H1 (cell line): ENCODE data around the gene FAM240A. TPM values are rescaled to one million over a fixed set of nuclear protein-coding genes. Genes with fewer than 3 reads are reported as not detected.

ENCODE experiments used
- CTCF ChIA-PET: fragments of 300-600 bp; sonication (Branson Sonifier 250); formaldehyde crosslinking; loops from one replicate; lab custom pipeline; 2021; ENCODE audit not compliant: partially characterized antibody; lab: Charles Lee
- POLR2A ChIA-PET: fragments of 300-600 bp; sonication (Branson Sonifier 250); formaldehyde crosslinking; loops from one replicate; lab custom pipeline; 2021; ENCODE audit warnings: inconsistent platforms; ENCODE audit not compliant: partially characterized antibody; lab: Charles Lee
- DNase-seq, 2 experiments: peaks; one replicate each; pipeline versions ENCODE4 v3.0.0 to v3.0.0-alpha.2; 2010 to 2022; ENCODE audit warnings: low spot score in 2 of 2, low read depth in 1 of 2, mixed read lengths in 1 of 2
- FAIRE-seq: peaks from 2 replicates; lab custom pipeline; 2011; peaks lifted over from hg19 to GRCh38; lab: Jason Lieb, UNC
- H2AFZ ChIP-seq: 2 replicates; pipeline ENCODE4 v1.8.1; 2012; ENCODE audit warnings: low read length, inconsistent platforms
- H2AK5ac ChIP-seq: 2 replicates; pipeline ENCODE4 v1.6.1; 2013; ENCODE audit warnings: low read depth, low read length
- H2BK120ac ChIP-seq: replicated peaks from 2 replicates; pipeline ENCODE3; 2013; ENCODE audit warnings: low read depth, low read length, inconsistent platforms
- H2BK12ac ChIP-seq: 2 replicates; pipeline ENCODE4 v1.6.1; 2013; ENCODE audit warnings: low read depth, low read length
- H2BK15ac ChIP-seq: 2 replicates; pipeline ENCODE4 v1.6.1; 2013; ENCODE audit warnings: low read length
- H2BK20ac ChIP-seq: 2 replicates; pipeline ENCODE4 v1.6.1; 2013; ENCODE audit warnings: low read length
- H2BK5ac ChIP-seq: 2 replicates; pipeline ENCODE4 v1.6.1; 2013; ENCODE audit warnings: low read depth, low read length
- H3K14ac ChIP-seq: 2 replicates; pipeline ENCODE4 v1.6.1; 2013; ENCODE audit warnings: inconsistent platforms; ENCODE audit not compliant: insufficient read length
- H3K18ac ChIP-seq: 2 replicates; pipeline ENCODE4 v1.6.1; 2013; ENCODE audit warnings: low read length; ENCODE audit errors: extremely low read depth
- H3K23ac ChIP-seq: 2 replicates; pipeline ENCODE4 v1.6.1; 2013; ENCODE audit warnings: inconsistent platforms; ENCODE audit not compliant: insufficient read length
- H3K23me2 ChIP-seq: 2 replicates; pipeline ENCODE4 v1.6.1; 2013; ENCODE audit warnings: low read depth, low read length
- H3K27ac ChIP-seq: 2 replicates; pipeline ENCODE4 v1.6.1; 2011; ENCODE audit warnings: low read depth, low read length, inconsistent platforms
- H3K27me3 ChIP-seq, 4 experiments: replicated peaks in 1 of 4; 1 replicate in 1 of 4; 2 replicates in 3 of 4; pipeline versions ENCODE4 v1.6.1 to v1.8.1; 2011 to 2013; ENCODE audit warnings: low read length in 3 of 4, mild to moderate bottlenecking in 3 of 4, inconsistent platforms in 2 of 4, mixed read lengths in 2 of 4, moderate library complexity in 1 of 4; ENCODE audit not compliant: control insufficient read depth in 3 of 4, insufficient read depth in 3 of 4; ENCODE audit errors: extremely low read depth in 1 of 4
- H3K36me3 ChIP-seq, 4 experiments: 2 replicates each; pipeline versions ENCODE4 v1.6.1 to v1.8.1; 2011 to 2013; ENCODE audit warnings: mild to moderate bottlenecking in 4 of 4, low read length in 3 of 4, moderate library complexity in 2 of 4, control low read depth in 1 of 4, inconsistent platforms in 1 of 4; ENCODE audit not compliant: insufficient read depth in 4 of 4, control insufficient read depth in 2 of 4
- H3K4ac ChIP-seq: replicated peaks from 2 replicates; pipeline ENCODE3; 2013; ENCODE audit warnings: low read length, low read depth, mixed read lengths, inconsistent platforms; ENCODE audit not compliant: insufficient read length
- H3K4me1 ChIP-seq, 4 experiments: replicated peaks in 1 of 4; 1 replicate in 1 of 4; 2 replicates in 3 of 4; pipeline versions ENCODE4 v1.6.1 to v1.8.1; 2011 to 2013; ENCODE audit warnings: low read length in 3 of 4, inconsistent platforms in 2 of 4, mixed read lengths in 1 of 4; ENCODE audit not compliant: insufficient read depth in 4 of 4, control insufficient read depth in 3 of 4
- H3K4me2 ChIP-seq, 2 experiments: 2 replicates each; pipeline versions ENCODE4 v1.6.1 to v1.8.1; 2011 to 2013; ENCODE audit warnings: low read depth in 2 of 2, low read length in 2 of 2, control low read depth in 1 of 2, inconsistent platforms in 1 of 2, mild to moderate bottlenecking in 1 of 2; ENCODE audit not compliant: insufficient read depth in 1 of 2
- H3K4me3 ChIP-seq, 4 experiments: fragments of 200-600, 300-600 bp in 1 of 4; sonication (generic), shearing (Covaris generic), sonication (Bioruptor Twin) in 1 of 4; 2 replicates each; pipeline versions ENCODE4 v1.5.1 to v1.8.1; 2011 to 2016; ENCODE audit warnings: low read length in 4 of 4, low read depth in 3 of 4, control low read depth in 2 of 4, inconsistent platforms in 2 of 4, mild to moderate bottlenecking in 2 of 4, mixed read lengths in 1 of 4, moderate library complexity in 1 of 4; ENCODE audit not compliant: insufficient read depth in 2 of 4; ENCODE audit errors: extremely low read depth in 1 of 4
- H3K56ac ChIP-seq: replicated peaks from 2 replicates; pipeline ENCODE3; 2013; ENCODE audit warnings: low read depth, mild to moderate bottlenecking, mixed read lengths, low read length, inconsistent platforms; ENCODE audit not compliant: insufficient read length
- H3K79me1 ChIP-seq: 2 replicates; pipeline ENCODE4 v1.6.1; 2013; ENCODE audit warnings: low read depth, low read length, control low read depth
- H3K79me2 ChIP-seq, 2 experiments: 2 replicates each; pipeline versions ENCODE4 v1.6.1 to v1.8.1; 2012 to 2013; ENCODE audit warnings: low read length in 2 of 2, mild to moderate bottlenecking in 2 of 2, inconsistent platforms in 1 of 2; ENCODE audit not compliant: insufficient read depth in 2 of 2, control insufficient read depth in 1 of 2
- H3K9ac ChIP-seq, 4 experiments: replicated peaks in 1 of 4; 1 replicate in 1 of 4; 2 replicates in 3 of 4; pipeline versions ENCODE4 v1.6.1 to v1.8.1; 2011 to 2013; ENCODE audit warnings: low read depth in 3 of 4, low read length in 3 of 4, control low read depth in 2 of 4, mild to moderate bottlenecking in 2 of 4, moderate library complexity in 2 of 4, inconsistent platforms in 1 of 4; ENCODE audit errors: extremely low read depth in 1 of 4
- H3K9me3 ChIP-seq, 2 experiments: 2 replicates each; pipeline versions ENCODE4 v1.6.1 to v1.8.1; 2012 to 2013; ENCODE audit warnings: mild to moderate bottlenecking in 2 of 2, moderate library complexity in 2 of 2, control low read depth in 1 of 2, inconsistent platforms in 1 of 2, low read depth in 1 of 2, low read length in 1 of 2, mixed read lengths in 1 of 2; ENCODE audit not compliant: insufficient read depth in 2 of 2
- H4K20me1 ChIP-seq, 2 experiments: replicated peaks in 1 of 2; 2 replicates each; pipeline versions ENCODE3 to v1.8.1; 2011 to 2013; ENCODE audit warnings: inconsistent platforms in 2 of 2, low read length in 2 of 2, mild to moderate bottlenecking in 1 of 2; ENCODE audit not compliant: insufficient read depth in 2 of 2, control insufficient read depth in 1 of 2
- H4K5ac ChIP-seq: 2 replicates; pipeline ENCODE4 v1.6.1; 2013; ENCODE audit warnings: low read length, low read depth, mixed read lengths, inconsistent platforms; ENCODE audit not compliant: insufficient read length
- H4K8ac ChIP-seq: 2 replicates; pipeline ENCODE4 v1.8.0; 2013; ENCODE audit warnings: mild to moderate bottlenecking, moderate library complexity, low read length, inconsistent platforms; ENCODE audit not compliant: insufficient read depth; ENCODE audit errors: extremely low read depth
- H4K91ac ChIP-seq: replicated peaks from 2 replicates; pipeline ENCODE3; 2013; ENCODE audit warnings: low read length, mixed read lengths, inconsistent platforms; ENCODE audit not compliant: insufficient read length
- CBX5 ChIP-seq: fragments of 300-800, 300-1000 bp; sonication (generic); IDR thresholded peaks from 2 replicates; pipeline ENCODE4 v1.7.1; 2016; ENCODE audit warnings: antibody characterized with exemption, low read length, low read depth
- GTF2F1 ChIP-seq: IDR thresholded peaks from 2 replicates; pipeline ENCODE4 v1.6.1; 2012; ENCODE audit warnings: low read depth, low read length, improper control_type of control experiment, borderline replicate concordance
- POLR2A ChIP-seq, 2 experiments: IDR thresholded peaks; 1 replicate in 1 of 2; 2 replicates in 1 of 2; pipeline ENCODE4 v1.6.1; 2011; ENCODE audit warnings: low read depth in 2 of 2, low read length in 2 of 2, mild to moderate bottlenecking in 2 of 2; ENCODE audit errors: control extremely low read depth in 1 of 2
- SIN3A ChIP-seq, 2 experiments: IDR thresholded peaks in 1 of 2; conservative IDR thresholded peaks in 1 of 2; 2 replicates each; pipeline ENCODE4 v1.6.1; 2011 to 2012; ENCODE audit warnings: low read length in 2 of 2, improper control_type of control experiment in 1 of 2, low read depth in 1 of 2, mild to moderate bottlenecking in 1 of 2
- SP2 ChIP-seq: IDR thresholded peaks from 2 replicates; pipeline ENCODE4 v1.6.1; 2012; ENCODE audit warnings: mild to moderate bottlenecking, low read length, inconsistent platforms
- TBP ChIP-seq: IDR thresholded peaks from 2 replicates; pipeline ENCODE4 v1.6.1; 2011; ENCODE audit warnings: low read depth, low read length, improper control_type of control experiment
- TCF12 ChIP-seq: IDR thresholded peaks from 2 replicates; pipeline ENCODE4 v1.6.1; 2011; ENCODE audit warnings: low read depth, mild to moderate bottlenecking, low read length
- WGBS, 2 experiments: shearing (Covaris generic) in 1 of 2; methylation state at CpG; one replicate each; pipeline versions ENCODE4 v1.1.6 to v1.1.7; 2013 to 2015; ENCODE audit warnings: low lambda C conversion rate in 2 of 2, mixed read lengths in 2 of 2, inconsistent platforms in 1 of 2, low coverage in 1 of 2, missing lambda C conversion rate in 1 of 2; ENCODE audit not compliant: insufficient replicate concordance in 2 of 2, insufficient coverage in 1 of 2, insufficient read length in 1 of 2; ENCODE audit errors: extremely low coverage in 1 of 2, missing lambda C conversion rate in 1 of 2; 5-methylcytosine and 5-hydroxymethylcytosine counted together
- polyA plus RNA-seq, 7 experiments: library from polyadenylated mRNA; depleted of rRNA in 3 of 7; stranded (reverse) in 5 of 7; unstranded in 2 of 7; fragments of >200 nt in 5 of 7; fragments of 200-250 nt in 2 of 7; gene quantifications; 1 replicate in 5 of 7; 2 replicates in 1 of 7; 4 replicates in 1 of 7; pipeline versions ENCODE4 v1.2.1 to v1.2.3, GENCODE V29; 2011 to 2013; ENCODE audit warnings: missing spikeins in 2 of 7, mixed read lengths in 2 of 7
- total RNA-seq: library from RNA; stranded (reverse); fragmentation: NEBNext Ultra II Directional; extraction: Animal tissue kit (Norgen Biotek cat#: 25700); gene quantifications from 2 replicates; pipeline ENCODE4 v1.2.1, GENCODE V29; 2021

Gene FAM240A
- total and polyA plus RNA-seq, 2 of the 8 experiments (the other 6 are each of a cell fraction or from before 2014, with no cell fraction given): 0.08 TPM; not detected in 1

DNA sequence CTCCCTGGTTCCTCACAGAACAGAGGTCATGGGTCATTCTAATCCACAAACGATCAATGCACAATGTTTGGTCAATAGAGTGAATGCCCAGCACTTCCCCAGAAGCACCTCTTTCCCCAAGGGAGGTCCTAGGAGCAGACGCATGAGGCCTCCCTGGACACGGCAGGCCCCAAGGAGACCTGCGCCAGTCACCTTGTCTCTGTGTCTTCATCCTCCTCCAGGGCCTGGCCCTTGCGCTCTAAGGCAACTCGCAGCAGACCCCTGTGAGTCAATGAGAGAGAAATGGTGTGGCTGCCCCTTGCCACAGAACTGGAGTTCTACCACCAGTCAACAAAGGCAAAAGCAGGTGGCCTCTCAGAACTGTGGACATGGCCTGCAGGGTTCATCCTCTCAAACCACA, 63.1 kb downstream of the FAM240A start:
- no peak overlapping the region for H2BK120ac ChIP-seq
- H3K9me3 ChIP-seq: no peaks in the 10 kb centered on the region
- H3K9ac ChIP-seq: no peak overlapping the region
- H2AK5ac ChIP-seq: no peak overlapping the region
- no peak overlapping the region for H3K56ac ChIP-seq
- no peak overlapping the region for H2BK12ac ChIP-seq
- no peak overlapping the region for H3K4ac ChIP-seq
- H3K14ac ChIP-seq: no peak overlapping the region
- WGBS, 2 experiments: 87% methylated on average over 6 of the region's 6 CpGs; no CpG with 5 or more reads in 1 of the 2 experiments
- H4K8ac ChIP-seq: no peak overlapping the region
- H4K20me1 ChIP-seq: peaks cover 0 to 1% of the 10 kb centered on the region in 2 experiments
- no peak overlapping the region for H3K4me3 ChIP-seq
- no peak overlapping the region for H2BK15ac ChIP-seq
- no peak overlapping the region for H3K4me2 ChIP-seq
- H3K23ac ChIP-seq: no peak overlapping the region
- H2AFZ ChIP-seq: no peak overlapping the region
- no peak overlapping the region for H2BK5ac ChIP-seq
- ChIA-PET POLR2A (interaction anchor here (1.4 to 2.7 kb wide), 2 partner anchors 18 to 89 kb away, joined by 6 to 7 read pairs; partner anchors contain the start of gene ALS2CL), CTCF (interaction anchor here (0.6 to 4.2 kb wide), 10 partner anchors 9 to 282 kb away, joined by 3 to 32 read pairs (median 4); partner anchors contain the start of gene ALS2CL)
- no peak overlapping the region for H3K27ac ChIP-seq
- no peaks in the 10 kb centered on the region for H3K36me3 ChIP-seq
- DNase-seq: no peak
- no peak overlapping the region for H2BK20ac ChIP-seq
- FAIRE-seq: no peak
- no peaks in the 10 kb centered on the region for H3K23me2 ChIP-seq
- H3K4me1 ChIP-seq: no peaks in the 10 kb centered on the region; a peak in 1 of 7 replicates
- no peaks in the 10 kb centered on the region for H3K79me1 ChIP-seq
- H3K79me2 ChIP-seq: no peaks in the 10 kb centered on the region
- H3K27me3 ChIP-seq: no peaks in the 10 kb centered on the region
- H4K91ac ChIP-seq: no peak overlapping the region
- no peak overlapping the region for H3K18ac ChIP-seq
- no peak overlapping the region for H4K5ac ChIP-seq
- no peak for TF ChIP-seq TBP
- no peak for TF ChIP-seq TCF12
- TF ChIP-seq POLR2A (IDR thresholded peaks at IDR 0.05; ENCODE audit: control extremely low read depth in 1 of 2, low read depth in 2 of 2, low read length in 2 of 2): no peak
- TF ChIP-seq CBX5: no peak
- no peak for TF ChIP-seq SP2
- TF ChIP-seq SIN3A (conservative IDR thresholded peaks at IDR 0.05 in 1 of 2, IDR thresholded peaks at IDR 0.05 in 1 of 2; ENCODE audit: low read depth in 1 of 2, low read length in 2 of 2): no peak
- TF ChIP-seq GTF2F1: no peak
